ENCODE data around the gene CTU1.

Gene CTU1

GRCh38 chr19:51097796-51098195, 10.4 kb downstream of the CTU1 start:
- H3K4me3 ChIP-seq (ENCODE audit: severe bottlenecking), result no peak overlapping the region
- DNase-seq (ENCODE audit: low spot score), result no peak
- no peak overlapping the region for H3K27ac ChIP-seq (ENCODE audit: poor library complexity, severe bottlenecking)
- no peak for TF ChIP-seq CTCF (IDR thresholded peaks at IDR 0.05; ENCODE audit: poor library complexity, severe bottlenecking)
- H3K9me3 ChIP-seq (ENCODE audit: severe bottlenecking), result no peaks in the 10 kb centered on the region
- peaks cover 7% of the 10 kb centered on the region for H3K4me1 ChIP-seq (ENCODE audit: insufficient read depth, poor library complexity, severe bottlenecking)
- H3K36me3 ChIP-seq (ENCODE audit: low read depth), result peaks cover 19% of the 10 kb centered on the region
- ATAC-seq (ENCODE audit: low read depth), result no peak
- no peaks in the 10 kb centered on the region for H3K27me3 ChIP-seq (ENCODE audit: insufficient read depth, poor library complexity, severe bottlenecking)

DNA sequence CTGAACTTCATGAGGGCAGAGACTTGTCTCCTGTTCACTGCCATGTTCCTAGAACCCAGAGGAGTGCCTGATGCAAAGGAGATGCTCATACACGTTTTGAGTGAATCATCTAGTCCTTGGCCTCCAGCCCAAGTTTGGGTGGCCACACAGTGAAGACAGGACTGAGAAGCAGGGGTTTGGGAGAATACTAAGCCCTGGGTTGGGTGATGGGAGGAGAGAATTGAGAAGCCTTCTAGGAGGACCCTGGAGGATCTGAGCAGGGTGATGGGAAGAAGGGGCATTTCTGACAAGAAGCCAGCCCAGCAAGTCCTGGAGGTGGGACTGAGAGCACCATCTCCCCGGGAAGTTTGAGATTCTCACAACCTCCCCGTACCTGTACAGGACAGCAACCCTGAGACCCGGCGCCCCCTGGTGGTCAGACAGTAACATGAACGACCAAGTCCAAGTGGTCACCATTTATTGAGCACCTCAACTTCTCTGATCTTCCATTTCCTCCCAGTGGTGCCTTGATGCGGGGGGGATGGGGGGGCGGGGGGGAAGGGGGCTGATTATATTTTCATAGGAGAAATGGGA, 11.0 kb downstream of the CTU1 start:
- Histone ChIP-seq H3K9me3 (ENCODE audit: severe bottlenecking) (no peaks in the 10 kb centered on the region), H3K4me1 (ENCODE audit: insufficient read depth, poor library complexity, severe bottlenecking) (peaks cover 7% of the 10 kb centered on the region), H3K36me3 (ENCODE audit: low read depth) (peaks cover 14% of the 10 kb centered on the region), H3K27ac (ENCODE audit: poor library complexity, severe bottlenecking) (peak overlapping the region; percentile 9), H3K27me3 (ENCODE audit: insufficient read depth, poor library complexity, severe bottlenecking) (no peaks in the 10 kb centered on the region), H3K4me3 (ENCODE audit: severe bottlenecking) (no peak overlapping the region)
- TF ChIP-seq CTCF (IDR thresholded peaks at IDR 0.05; ENCODE audit: poor library complexity, severe bottlenecking), result peak; percentile 55
- ATAC-seq (ENCODE audit: low read depth), result peak; percentile 83
- no peak for DNase-seq (ENCODE audit: low spot score)

- Histone ChIP-seq H3K4me3 (ENCODE audit: severe bottlenecking) (no peak overlapping the region), H3K27ac (ENCODE audit: poor library complexity, severe bottlenecking) (peak overlapping the region; percentile 9), H3K9me3 (ENCODE audit: severe bottlenecking) (no peaks in the 10 kb centered on the region), H3K36me3 (ENCODE audit: low read depth) (peaks cover 8% of the 10 kb centered on the region; the same call in 1 of the 2 replicates), H3K27me3 (ENCODE audit: insufficient read depth, poor library complexity, severe bottlenecking) (no peaks in the 10 kb centered on the region), H3K4me1 (ENCODE audit: insufficient read depth, poor library complexity, severe bottlenecking) (peaks cover 7% of the 10 kb centered on the region)
- no peak for DNase-seq (ENCODE audit: low spot score)
- ATAC-seq (ENCODE audit: low read depth), result no peak
- TF ChIP-seq CTCF (IDR thresholded peaks at IDR 0.05; ENCODE audit: poor library complexity, severe bottlenecking), result no peak
Measured at GRCh38 chr19:51096473-51097165, 11.6 kb downstream of the CTU1 start.

GRCh38 chr19:51094696-51095279, 13.4 kb downstream of the CTU1 start:
- Histone ChIP-seq H3K4me3 (ENCODE audit: severe bottlenecking) (no peak overlapping the region), H3K9me3 (ENCODE audit: severe bottlenecking) (no peaks in the 10 kb centered on the region), H3K27ac (ENCODE audit: poor library complexity, severe bottlenecking) (no peak overlapping the region), H3K4me1 (ENCODE audit: insufficient read depth, poor library complexity, severe bottlenecking) (peaks cover 7% of the 10 kb centered on the region), H3K27me3 (ENCODE audit: insufficient read depth, poor library complexity, severe bottlenecking) (no peaks in the 10 kb centered on the region), H3K36me3 (ENCODE audit: low read depth) (no peaks in the 10 kb centered on the region; the same call in 1 of the 2 replicates)
- peak; percentile 67 for TF ChIP-seq CTCF (IDR thresholded peaks at IDR 0.05; ENCODE audit: poor library complexity, severe bottlenecking)
- no peak for ATAC-seq (ENCODE audit: low read depth)
- DNase-seq (ENCODE audit: low spot score), result no peak

All from RWPE2 (cell line).